Lung (tissue), 12 donors: ENCODE measurements around the gene ELN. TPM values are rescaled to one million over a fixed set of nuclear protein-coding genes. Genes with fewer than 3 reads are reported as not detected.

ENCODE experiments used
- ATAC-seq: fragments of 200-7000 bp; cut with Tn5 transposase; one replicate; pipeline ENCODE4 v1.9.1; 2020; ENCODE audit warnings: moderate number of reproducible peaks; ENCODE audit not compliant: insufficient read depth, low FRiP score
- DNase-seq, 3 donors: peaks; one replicate each; pipeline ENCODE4 v3.0.0-alpha.2; 2013 to 2017
- H3K27ac ChIP-seq, 2 donors: one replicate each; pipeline ENCODE4 v1.5.1; 2013; ENCODE audit warnings: mild to moderate bottlenecking in 2 of 2, moderate library complexity in 2 of 2, control low read depth in 1 of 2, inconsistent platforms in 1 of 2, low read depth in 1 of 2, low read length in 1 of 2
- H3K27me3 ChIP-seq, 3 donors: one replicate each; pipeline ENCODE4 v1.5.1; 2013; ENCODE audit warnings: low read length in 2 of 3; ENCODE audit not compliant: control insufficient read depth in 3 of 3, insufficient read depth in 3 of 3
- H3K36me3 ChIP-seq, 4 donors: one replicate each; pipeline ENCODE4 v1.5.1; 2013; ENCODE audit warnings: low read length in 4 of 4, mild to moderate bottlenecking in 1 of 4, moderate library complexity in 1 of 4; ENCODE audit not compliant: control insufficient read depth in 4 of 4, insufficient read depth in 4 of 4
- H3K4me1 ChIP-seq, 5 donors: one replicate each; pipeline ENCODE4 v1.5.1; 2013; ENCODE audit warnings: low read length in 5 of 5, mild to moderate bottlenecking in 2 of 5, moderate library complexity in 1 of 5; ENCODE audit not compliant: control insufficient read depth in 5 of 5, insufficient read depth in 5 of 5
- H3K4me3 ChIP-seq: one replicate; pipeline ENCODE4 v1.5.1; 2013; ENCODE audit warnings: mild to moderate bottlenecking, control low read depth, moderate library complexity
- H3K9ac ChIP-seq, 2 donors: one replicate each; pipeline ENCODE4 v1.5.1; 2013; ENCODE audit warnings: low read length in 2 of 2, control low read depth in 1 of 2; ENCODE audit not compliant: insufficient read depth in 1 of 2
- H3K9me3 ChIP-seq, 4 donors: one replicate each; pipeline ENCODE4 v1.5.1; 2013; ENCODE audit warnings: low read length in 3 of 4, mild to moderate bottlenecking in 1 of 4, moderate library complexity in 1 of 4; ENCODE audit not compliant: control insufficient read depth in 4 of 4, insufficient read depth in 3 of 4
- whole genome bisulfite sequencing, 2 donors: extraction: QIAGEN DNeasy Blood & Tissue Kit; methylation state at CpG; one replicate each; pipeline ENCODE4 v1.1.7; 2013; 5-methylcytosine and 5-hydroxymethylcytosine counted together
- polyA plus RNA-seq, 2 donors: library from polyadenylated mRNA; stranded (reverse); fragments of 200-250 nt; gene quantifications; one replicate each; pipeline ENCODE4 v1.2.1, GENCODE V29; 2013
- total RNA-seq, 2 donors: library from RNA; depleted of rRNA in 1 of 2; stranded (reverse); fragments of >200 nt in 1 of 2; gene quantifications; one replicate each; pipeline ENCODE4 v1.2.1, GENCODE V29; 2014 to 2021
- TF ChIP-seq, protein P1 (sequence below): IDR thresholded peaks from 2 replicates; pipeline ENCODE4 v1.5.1; 2012; ENCODE audit warnings: mild to moderate bottlenecking; ENCODE audit errors: control extremely low read depth, extremely low read depth
- donor health status: control.
- donor health status: control.
- donor health status: Bipolar disorder and iron deficiency.
- donor health status: healthy.
- donor health status: DM: yes; HTN: yes; CAD: no.

Gene ELN
- total and polyA plus RNA-seq, 4 donors: 60.4 to 274 (median 125) TPM

DNA sequence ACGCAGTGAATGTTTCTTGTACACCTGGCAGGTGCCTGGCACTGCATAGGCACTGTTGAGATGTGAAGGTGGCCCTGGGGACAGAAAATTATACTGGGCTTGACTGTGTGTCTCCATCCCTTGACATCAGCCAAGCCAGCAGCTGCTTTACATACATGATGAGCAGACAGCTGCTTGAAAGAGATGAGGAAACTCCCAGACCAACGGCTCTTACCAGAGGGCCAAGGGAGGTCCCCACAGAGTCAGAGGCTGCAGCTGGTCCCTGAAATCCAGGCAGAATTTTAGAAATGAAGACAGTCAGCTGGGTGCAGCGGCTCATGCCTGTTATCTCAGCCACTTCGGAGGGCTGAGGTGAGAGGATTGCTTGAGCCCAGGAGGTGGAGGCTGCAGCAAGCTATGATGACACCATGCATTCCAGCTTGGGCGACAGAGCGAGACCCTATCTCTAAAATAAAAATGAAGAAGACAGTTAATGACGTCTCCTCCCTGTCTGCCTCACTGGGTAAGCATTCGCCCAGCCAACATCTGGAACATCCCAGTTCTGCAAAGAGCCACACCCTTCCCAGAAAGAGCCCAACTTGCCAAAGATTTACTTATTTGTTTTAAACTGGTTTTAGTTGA is 73.2 kb downstream of the ELN start:
- Histone ChIP-seq H3K27me3 (no peaks in the 10 kb centered on the region), H3K27ac (no peak overlapping the region), H3K36me3 (peaks cover 0 to 26% (median 10%) of the 10 kb centered on the region in 4 donors), H3K9ac (no peak overlapping the region), H3K4me1 (no peaks in the 10 kb centered on the region), H3K4me3 (no peak overlapping the region), H3K9me3 (no peaks in the 10 kb centered on the region)
- TF ChIP-seq, protein P1, sequence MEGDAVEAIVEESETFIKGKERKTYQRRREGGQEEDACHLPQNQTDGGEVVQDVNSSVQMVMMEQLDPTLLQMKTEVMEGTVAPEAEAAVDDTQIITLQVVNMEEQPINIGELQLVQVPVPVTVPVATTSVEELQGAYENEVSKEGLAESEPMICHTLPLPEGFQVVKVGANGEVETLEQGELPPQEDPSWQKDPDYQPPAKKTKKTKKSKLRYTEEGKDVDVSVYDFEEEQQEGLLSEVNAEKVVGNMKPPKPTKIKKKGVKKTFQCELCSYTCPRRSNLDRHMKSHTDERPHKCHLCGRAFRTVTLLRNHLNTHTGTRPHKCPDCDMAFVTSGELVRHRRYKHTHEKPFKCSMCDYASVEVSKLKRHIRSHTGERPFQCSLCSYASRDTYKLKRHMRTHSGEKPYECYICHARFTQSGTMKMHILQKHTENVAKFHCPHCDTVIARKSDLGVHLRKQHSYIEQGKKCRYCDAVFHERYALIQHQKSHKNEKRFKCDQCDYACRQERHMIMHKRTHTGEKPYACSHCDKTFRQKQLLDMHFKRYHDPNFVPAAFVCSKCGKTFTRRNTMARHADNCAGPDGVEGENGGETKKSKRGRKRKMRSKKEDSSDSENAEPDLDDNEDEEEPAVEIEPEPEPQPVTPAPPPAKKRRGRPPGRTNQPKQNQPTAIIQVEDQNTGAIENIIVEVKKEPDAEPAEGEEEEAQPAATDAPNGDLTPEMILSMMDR: no peak
- 85% methylated on average over 8 of the region's 8 CpGs for WGBS, 2 donors
- ATAC-seq (no peak), DNase-seq (no peak)

DNA sequence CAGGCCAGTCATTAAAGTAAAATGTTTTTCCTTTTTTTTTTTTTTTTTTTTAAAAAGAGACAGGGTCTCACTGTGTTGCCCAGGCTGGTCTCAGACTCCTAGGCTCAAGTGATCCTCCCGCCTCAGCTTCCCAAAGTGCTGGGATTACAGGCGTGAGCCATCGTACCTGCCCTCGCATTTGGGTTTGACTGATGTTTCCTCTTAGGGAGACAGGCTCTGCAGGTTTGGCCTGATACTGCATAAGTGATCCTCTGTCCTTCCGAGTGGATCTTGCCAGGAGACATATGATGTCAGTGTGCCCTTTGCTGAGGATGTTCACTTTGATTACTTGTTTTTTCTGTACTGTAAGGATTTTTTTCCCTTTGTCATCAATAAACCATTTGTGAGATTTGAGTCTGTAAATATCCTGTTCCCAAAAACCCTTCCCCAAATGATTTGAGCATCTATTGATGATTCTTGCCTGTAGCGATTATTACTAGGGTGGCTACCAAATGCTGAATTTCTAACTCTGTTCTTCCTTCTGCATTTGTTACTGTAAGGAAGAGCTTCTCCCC is 75.3 kb downstream of the ELN start:
- H3K4me1 ChIP-seq: no peaks in the 10 kb centered on the region
- H3K36me3 ChIP-seq: peaks cover 0 to 33% (median 6%) of the 10 kb centered on the region in 4 donors
- TF ChIP-seq, protein P1: no peak
- no peak for DNase-seq
- no peak for ATAC-seq
- no peak overlapping the region for H3K4me3 ChIP-seq
- no peaks in the 10 kb centered on the region for H3K9me3 ChIP-seq
- no peak overlapping the region for H3K9ac ChIP-seq
- 96 to 97% methylated on average over 6 of the region's 6 CpGs for WGBS, 2 donors
- H3K27ac ChIP-seq: no peak overlapping the region
- no peaks in the 10 kb centered on the region for H3K27me3 ChIP-seq

DNA sequence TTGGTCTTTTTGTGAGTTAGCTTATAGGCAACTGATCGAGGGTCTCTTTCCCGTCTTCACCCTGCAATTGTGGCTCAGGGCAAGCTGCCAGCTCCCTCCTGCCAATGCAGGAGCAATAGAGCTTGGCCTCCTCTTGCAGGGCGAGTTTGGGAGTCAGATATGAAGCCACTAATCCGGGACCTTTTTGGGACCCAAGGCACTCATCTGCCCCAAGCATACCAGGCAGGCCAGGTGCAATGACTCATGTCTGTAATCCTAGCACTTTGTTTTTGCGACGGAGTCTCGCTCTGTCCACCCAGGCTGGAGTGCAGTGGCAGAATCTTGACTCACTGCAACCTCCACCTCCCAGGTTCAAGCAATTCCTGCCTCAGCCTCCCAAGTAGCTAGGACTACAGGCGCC is 76.7 kb downstream of the ELN start:
- WGBS, 2 donors: 92 to 93% methylated on average over 8 of the region's 8 CpGs
- no peak for ATAC-seq
- no peak overlapping the region for H3K4me3 ChIP-seq
- H3K27ac ChIP-seq: no peak overlapping the region
- no peak overlapping the region for H3K9ac ChIP-seq
- peaks cover 0 to 37% (median 9%) of the 10 kb centered on the region in 4 donors for H3K36me3 ChIP-seq
- H3K27me3 ChIP-seq: no peaks in the 10 kb centered on the region
- DNase-seq: no peak
- no peaks in the 10 kb centered on the region for H3K4me1 ChIP-seq
- no peaks in the 10 kb centered on the region for H3K9me3 ChIP-seq
- TF ChIP-seq, protein P1: no peak

DNA sequence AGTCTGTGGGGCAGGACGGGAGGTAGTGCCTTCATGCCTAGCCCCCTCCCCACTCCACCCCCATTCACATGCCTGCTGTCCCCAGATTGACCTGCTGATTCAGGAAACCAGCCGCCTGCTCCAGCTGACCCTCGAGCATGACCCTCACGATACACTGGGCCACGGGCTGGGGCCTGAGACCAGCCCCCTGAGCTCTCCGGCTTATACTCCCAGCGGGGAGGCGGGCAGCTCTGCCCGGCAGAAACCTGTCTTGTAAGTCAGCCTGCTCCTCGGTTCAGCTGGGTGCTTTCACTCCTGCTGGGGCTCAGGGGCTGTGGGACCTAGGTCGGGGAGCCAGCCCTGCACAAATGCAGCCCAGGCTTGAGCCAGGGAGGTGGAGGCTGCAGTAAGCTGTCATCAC is 78.0 kb downstream of the ELN start:
- Histone ChIP-seq H3K9me3 (no peaks in the 10 kb centered on the region), H3K4me1 (no peaks in the 10 kb centered on the region), H3K9ac (no peak overlapping the region), H3K27ac (no peak overlapping the region), H3K36me3 (peaks cover 0 to 38% (median 12%) of the 10 kb centered on the region in 4 donors), H3K4me3 (no peak overlapping the region), H3K27me3 (no peaks in the 10 kb centered on the region)
- TF ChIP-seq, protein P1: no peak
- 93 to 94% methylated on average over 11 of the region's 11 CpGs for WGBS, 2 donors
- DNase-seq: no peak
- ATAC-seq: no peak
